Type B pancreatic cell (in vitro differentiated cells): ENCODE data around the gene ATP12A. TPM values are rescaled to one million over a fixed set of nuclear protein-coding genes. Genes with fewer than 3 reads are reported as not detected.
"Not testable (repeated sequence)": the region's sequence is repeated elsewhere in the genome, so short reads cannot be mapped to it uniquely, and the experiment has no call there.

Experiments
- DNase-seq: peaks from one replicate; pipeline ENCODE4 v3.0.0; 2021; ENCODE audit warnings: mixed read lengths; ENCODE audit not compliant: unreplicated experiment; ENCODE audit errors: extremely low spot score
- H3K27ac Mint-ChIP-seq: 2 replicates; pipeline ENCODE4 v1.8.0; 2021; ENCODE audit warnings: mild to moderate bottlenecking, mixed read lengths
- H3K27me3 Mint-ChIP-seq: 2 replicates; pipeline ENCODE4 v1.8.0; 2021; ENCODE audit warnings: mixed read lengths
- H3K36me3 Mint-ChIP-seq: 2 replicates; pipeline ENCODE4 v1.8.0; 2021; ENCODE audit warnings: mixed read lengths
- H3K4me1 Mint-ChIP-seq: one replicate; pipeline ENCODE4 v1.8.0; 2021; ENCODE audit warnings: mixed read lengths; ENCODE audit not compliant: unreplicated experiment
- H3K4me3 Mint-ChIP-seq: 2 replicates; pipeline ENCODE4 v1.8.0; 2021; ENCODE audit warnings: mild to moderate bottlenecking, mixed read lengths
- H3K9me3 Mint-ChIP-seq: 2 replicates; pipeline ENCODE4 v1.8.0; 2021; ENCODE audit warnings: mixed read lengths
- total RNA-seq: library from RNA; stranded (reverse); gene quantifications from 2 replicates; pipeline ENCODE4 v1.2.1, GENCODE V29; 2021; ENCODE audit warnings: low replicate concordance
- TF ChIP-seq, protein P1 (sequence below): fragments of 200-600 bp; sonication (generic); conservative IDR thresholded peaks from 2 replicates; pipeline ENCODE4 v1.5.0; 2021; ENCODE audit warnings: antibody characterized with exemption, mild to moderate bottlenecking

The ATP12A gene
- total RNA-seq, 1 donor from 2014 or later, result 19.0 TPM

DNA sequence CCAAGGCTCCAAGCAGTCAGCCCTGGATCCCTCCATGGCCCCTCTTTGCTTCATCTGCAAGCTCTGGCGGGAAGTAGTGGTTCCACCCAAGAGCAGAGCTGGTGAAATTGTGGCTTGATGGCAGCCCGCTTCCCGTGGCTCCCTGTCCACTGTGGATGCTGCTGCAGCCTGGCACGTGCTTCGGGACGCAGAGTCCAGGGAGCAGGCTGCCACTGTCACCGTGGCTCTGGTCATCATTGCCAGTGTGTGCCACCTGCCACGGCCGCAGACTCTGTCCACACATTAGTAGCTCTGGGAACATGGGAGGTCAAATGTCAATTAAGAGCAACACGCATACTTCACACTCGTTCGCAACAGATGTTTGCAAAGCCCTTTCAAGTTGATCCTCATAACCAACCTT lies 43.0 kb downstream of the ATP12A start:
- Mint-ChIP-seq H3K27me3 (peaks cover 16% of the 10 kb centered on the region), H3K4me3 (no peak overlapping the region), H3K9me3 (no peaks in the 10 kb centered on the region), H3K36me3 (no peaks in the 10 kb centered on the region), H3K4me1 (no peaks in the 10 kb centered on the region), H3K27ac (no peak overlapping the region)
- no peak for DNase-seq
- TF ChIP-seq, protein P1, sequence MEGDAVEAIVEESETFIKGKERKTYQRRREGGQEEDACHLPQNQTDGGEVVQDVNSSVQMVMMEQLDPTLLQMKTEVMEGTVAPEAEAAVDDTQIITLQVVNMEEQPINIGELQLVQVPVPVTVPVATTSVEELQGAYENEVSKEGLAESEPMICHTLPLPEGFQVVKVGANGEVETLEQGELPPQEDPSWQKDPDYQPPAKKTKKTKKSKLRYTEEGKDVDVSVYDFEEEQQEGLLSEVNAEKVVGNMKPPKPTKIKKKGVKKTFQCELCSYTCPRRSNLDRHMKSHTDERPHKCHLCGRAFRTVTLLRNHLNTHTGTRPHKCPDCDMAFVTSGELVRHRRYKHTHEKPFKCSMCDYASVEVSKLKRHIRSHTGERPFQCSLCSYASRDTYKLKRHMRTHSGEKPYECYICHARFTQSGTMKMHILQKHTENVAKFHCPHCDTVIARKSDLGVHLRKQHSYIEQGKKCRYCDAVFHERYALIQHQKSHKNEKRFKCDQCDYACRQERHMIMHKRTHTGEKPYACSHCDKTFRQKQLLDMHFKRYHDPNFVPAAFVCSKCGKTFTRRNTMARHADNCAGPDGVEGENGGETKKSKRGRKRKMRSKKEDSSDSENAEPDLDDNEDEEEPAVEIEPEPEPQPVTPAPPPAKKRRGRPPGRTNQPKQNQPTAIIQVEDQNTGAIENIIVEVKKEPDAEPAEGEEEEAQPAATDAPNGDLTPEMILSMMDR, result no peak

DNA sequence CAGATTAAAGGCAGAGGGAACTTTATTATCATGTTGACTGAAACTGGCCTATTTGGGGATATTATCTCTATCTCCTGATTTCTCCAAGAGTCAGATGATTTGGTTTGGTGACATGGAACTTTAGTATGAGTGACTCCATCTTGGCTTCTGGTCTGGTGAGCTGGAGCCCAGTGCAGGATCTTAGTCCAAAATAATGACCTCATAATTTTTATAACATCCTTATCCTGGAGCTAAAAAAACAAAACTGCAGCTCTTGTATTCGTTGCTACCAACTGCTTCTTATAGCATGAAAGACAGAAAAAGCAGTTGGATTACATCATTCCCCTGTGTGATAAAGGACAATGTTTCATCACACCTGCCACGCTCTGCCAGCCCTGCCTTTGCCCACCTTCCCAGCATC lies 44.5 kb downstream of the ATP12A start:
- Mint-ChIP-seq H3K4me1 (no peaks in the 10 kb centered on the region), H3K4me3 (no peak overlapping the region), H3K36me3 (no peaks in the 10 kb centered on the region), H3K27me3 (peaks cover 15% of the 10 kb centered on the region), H3K9me3 (no peaks in the 10 kb centered on the region), H3K27ac (no peak overlapping the region)
- no peak for DNase-seq
- TF ChIP-seq, protein P1, result no peak

DNA sequence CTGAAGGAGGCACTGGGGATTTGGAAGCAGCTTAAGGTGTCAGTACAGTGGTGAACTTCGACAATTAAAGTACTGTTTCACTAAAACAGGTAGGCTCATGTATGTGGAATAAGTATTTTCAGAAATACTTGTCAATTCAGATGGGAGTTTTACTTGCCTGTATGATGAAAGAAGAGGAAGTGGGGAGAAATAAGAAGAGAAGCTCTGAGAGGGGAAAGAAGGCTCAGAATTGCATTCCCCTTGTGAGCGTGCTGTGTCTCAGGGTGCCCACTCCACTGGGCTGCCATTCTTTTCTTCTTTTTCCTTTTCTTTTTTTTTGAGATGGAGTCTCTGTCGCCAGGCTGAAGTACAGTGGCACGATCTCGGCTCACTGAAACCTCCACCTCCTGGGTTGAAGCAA lies 45.2 kb downstream of the ATP12A start:
- H3K4me1 Mint-ChIP-seq, result no peaks in the 10 kb centered on the region
- H3K27me3 Mint-ChIP-seq, result peaks cover 9% of the 10 kb centered on the region
- H3K36me3 Mint-ChIP-seq, result no peaks in the 10 kb centered on the region
- no peak overlapping the region for H3K27ac Mint-ChIP-seq
- H3K9me3 Mint-ChIP-seq, result no peaks in the 10 kb centered on the region
- no peak for DNase-seq
- H3K4me3 Mint-ChIP-seq, result no peak overlapping the region
- TF ChIP-seq, protein P1, result no peak

DNA sequence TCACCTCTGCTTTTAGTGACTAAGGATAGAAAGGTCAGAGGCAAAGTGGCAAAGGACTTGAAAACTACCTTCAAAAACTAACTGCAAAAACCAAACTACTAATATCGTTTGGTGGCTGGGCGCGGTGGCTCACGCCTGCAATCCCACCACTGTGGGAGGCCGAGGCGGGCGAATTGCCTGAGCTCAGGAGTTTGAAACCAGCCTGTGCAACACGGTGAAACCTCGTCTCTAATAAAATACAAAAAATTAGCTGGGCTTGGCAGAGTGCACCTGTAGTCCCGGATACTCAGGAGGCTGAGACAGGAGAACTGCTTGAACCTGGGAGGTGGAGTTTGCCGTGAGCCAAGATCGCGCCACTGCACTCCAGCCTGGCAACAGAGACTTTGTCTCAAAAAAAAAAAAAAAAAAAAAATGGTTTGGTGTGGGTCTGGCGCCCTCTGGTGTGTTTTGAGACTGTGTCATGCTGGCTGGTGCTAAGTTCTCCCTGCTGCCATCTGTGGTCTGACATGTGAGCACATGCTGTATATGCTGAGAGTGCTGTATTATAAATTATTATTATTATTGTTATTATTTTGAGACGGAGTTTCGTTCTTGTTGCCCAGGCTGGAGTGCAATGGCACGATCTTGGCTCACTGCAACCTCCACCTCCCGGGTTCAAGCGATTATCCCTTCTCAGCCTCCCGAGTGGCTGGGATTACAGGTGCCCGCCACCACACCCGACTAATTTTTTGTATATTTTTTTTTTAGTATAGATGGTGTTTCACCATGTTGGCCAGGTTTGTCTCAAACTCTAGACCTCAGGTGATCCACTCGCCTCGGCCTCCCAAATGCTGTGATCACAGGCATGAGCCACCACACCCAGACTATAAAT lies 47.8 kb downstream of the ATP12A start:
- TF ChIP-seq, protein P1, result peak; percentile 85
- H3K4me3 Mint-ChIP-seq, result no peak overlapping the region
- H3K27ac Mint-ChIP-seq, result no peak overlapping the region
- H3K27me3 Mint-ChIP-seq, result peaks cover 9% of the 10 kb centered on the region
- H3K9me3 Mint-ChIP-seq, result peaks cover 9% of the 10 kb centered on the region
- no peaks in the 10 kb centered on the region for H3K36me3 Mint-ChIP-seq
- no peak for DNase-seq
- H3K4me1 Mint-ChIP-seq, result no peaks in the 10 kb centered on the region

DNA sequence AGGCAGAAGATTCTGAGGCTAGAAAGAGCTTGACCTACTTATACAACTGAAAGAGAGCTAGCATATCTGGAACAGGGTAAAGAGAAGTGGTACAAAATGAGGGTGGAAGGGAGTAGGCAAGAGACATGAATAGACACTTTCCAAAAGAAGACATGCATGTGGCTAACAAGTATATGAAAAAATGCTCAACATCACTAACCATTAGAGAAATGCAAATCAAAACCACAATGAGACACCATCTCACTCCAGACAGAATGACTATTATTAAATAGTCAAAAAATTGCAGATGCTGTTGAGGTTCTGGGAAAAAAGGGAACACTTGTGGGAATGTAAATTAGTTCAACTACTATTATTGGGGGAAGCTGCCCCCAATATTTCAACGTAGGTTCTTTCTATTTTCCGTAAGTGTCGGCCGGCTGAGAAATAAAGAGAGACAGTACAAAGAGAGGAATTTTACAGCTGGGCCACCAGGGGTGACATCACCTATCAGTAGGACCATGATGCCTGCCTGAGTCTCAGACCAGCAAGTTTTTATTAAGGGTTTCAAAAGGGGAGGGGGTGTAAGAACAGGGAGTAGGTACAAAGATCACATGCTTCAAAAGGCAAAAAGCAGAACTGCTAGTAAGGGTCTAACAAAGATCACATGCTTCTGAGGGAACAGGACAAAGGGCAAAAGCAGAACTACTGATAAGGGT lies 50.8 kb downstream of the ATP12A start:
- not testable (repeated sequence) for H3K4me1 Mint-ChIP-seq, H3K27me3 Mint-ChIP-seq, H3K36me3 Mint-ChIP-seq, DNase-seq, H3K27ac Mint-ChIP-seq, H3K9me3 Mint-ChIP-seq, H3K4me3 Mint-ChIP-seq

DNA sequence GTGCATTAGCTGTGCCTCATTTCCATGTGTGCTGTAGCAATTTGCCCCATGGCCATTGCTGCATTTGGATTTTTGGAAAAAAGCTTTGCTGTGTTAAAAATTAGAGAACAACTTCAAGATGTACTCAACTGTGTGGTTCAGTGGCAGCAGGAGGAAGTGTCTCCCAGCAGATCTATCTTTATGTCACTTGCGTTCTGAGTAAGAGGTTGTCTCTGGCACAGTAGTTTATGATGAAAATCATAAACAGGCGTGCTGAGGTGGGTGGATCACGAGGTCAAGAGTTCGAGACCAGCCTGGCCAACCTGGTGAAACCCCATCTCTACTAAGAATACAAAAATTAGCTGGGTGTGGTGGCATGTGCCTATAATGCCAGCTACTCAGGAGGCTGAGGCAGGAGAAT lies 54.7 kb downstream of the ATP12A start:
- Mint-ChIP-seq H3K36me3 (no peaks in the 10 kb centered on the region), H3K4me1 (no peaks in the 10 kb centered on the region), H3K27me3 (no peaks in the 10 kb centered on the region), H3K9me3 (peaks cover 9% of the 10 kb centered on the region), H3K27ac (no peak overlapping the region), H3K4me3 (no peak overlapping the region)
- TF ChIP-seq, protein P1, result no peak
- DNase-seq, result no peak
